Loucy (cell line): ENCODE measurements around the gene ACE.
"Not testable (repeated sequence)": the region's sequence is repeated elsewhere in the genome, so short reads cannot be mapped to it uniquely, and the experiment has no call there.

Experiments
- H2AFZ ChIP-seq: fragments of 200-600 bp; sonication (generic); 2 replicates; pipeline ENCODE4 v1.6.0; 2016; ENCODE audit warnings: antibody characterized with exemption, mild to moderate bottlenecking, low read length, moderate library complexity
- H3F3A ChIP-seq: fragments of 200-600 bp; 2 replicates; pipeline ENCODE4 v1.6.0; 2016; ENCODE audit warnings: antibody characterized with exemption, low read depth, mild to moderate bottlenecking
- H3K27me3 ChIP-seq: fragments of 200-600 bp; sonication (generic); 2 replicates; pipeline ENCODE4 v1.6.1; 2014; ENCODE audit warnings: low read length, mild to moderate bottlenecking; ENCODE audit not compliant: insufficient read depth, poor library complexity, severe bottlenecking
- H3K36me3 ChIP-seq: fragments of 200-600 bp; sonication (generic); 2 replicates; pipeline ENCODE4 v1.6.1; 2016; ENCODE audit warnings: low read length; ENCODE audit not compliant: insufficient read depth
- H3K4me1 ChIP-seq: fragments of 200-600 bp; sonication (generic); 2 replicates; pipeline ENCODE4 v1.5.1; 2014; ENCODE audit warnings: low read length, mild to moderate bottlenecking; ENCODE audit not compliant: insufficient read depth, poor library complexity, severe bottlenecking
- H3K4me2 ChIP-seq: fragments of 200-600 bp; sonication (generic); 2 replicates; pipeline ENCODE4 v1.6.0; 2014; ENCODE audit warnings: antibody characterized with exemption, low read length, low read depth, mild to moderate bottlenecking; ENCODE audit not compliant: poor library complexity, severe bottlenecking
- H3K4me3 ChIP-seq: fragments of 200-600 bp; sonication (generic); 2 replicates; pipeline ENCODE4 v1.5.1; 2014; ENCODE audit warnings: low read length, mild to moderate bottlenecking, mixed read lengths; ENCODE audit not compliant: poor library complexity, severe bottlenecking
- H3K79me2 ChIP-seq: fragments of 200-600 bp; sonication (generic); 2 replicates; pipeline ENCODE4 v1.6.1; 2014; ENCODE audit warnings: low read length; ENCODE audit not compliant: insufficient read depth
- H3K9ac ChIP-seq: fragments of 200-600 bp; sonication (generic); 2 replicates; pipeline ENCODE4 v1.6.0; 2014; ENCODE audit warnings: mild to moderate bottlenecking, low read depth, low read length, moderate library complexity; ENCODE audit not compliant: poor library complexity, severe bottlenecking
- H3K9me2 ChIP-seq: fragments of 200-600 bp; sonication (generic); replicated peaks from 2 replicates; pipeline ENCODE4 v1.6.1; 2016; ENCODE audit warnings: low read depth, low read length, mixed read lengths
- H3K9me3 ChIP-seq: fragments of 200-600 bp; sonication (generic); 2 replicates; pipeline ENCODE4 v1.6.1; 2014; ENCODE audit warnings: mild to moderate bottlenecking, antibody characterized with exemption, low read length, low read depth; ENCODE audit not compliant: insufficient read depth
- H4K20me1 ChIP-seq: fragments of 200-600 bp; sonication (generic); 2 replicates; pipeline ENCODE4 v1.6.0; 2014; ENCODE audit warnings: antibody characterized with exemption, low read length, mild to moderate bottlenecking; ENCODE audit not compliant: insufficient read depth, poor library complexity, severe bottlenecking
- CTCF ChIP-seq: fragments of 200-600 bp; sonication (generic); conservative IDR thresholded peaks from 2 replicates; pipeline ENCODE4 v1.5.1; 2014; ENCODE audit warnings: mild to moderate bottlenecking, antibody characterized with exemption, low read length
- EZH2phosphoT487 ChIP-seq: fragments of 200-600 bp; IDR thresholded peaks from 2 replicates; pipeline ENCODE4 v1.6.1; 2018; ENCODE audit warnings: antibody characterized with exemption, mild to moderate bottlenecking, moderate library complexity, borderline replicate concordance

ACE gene

DNA sequence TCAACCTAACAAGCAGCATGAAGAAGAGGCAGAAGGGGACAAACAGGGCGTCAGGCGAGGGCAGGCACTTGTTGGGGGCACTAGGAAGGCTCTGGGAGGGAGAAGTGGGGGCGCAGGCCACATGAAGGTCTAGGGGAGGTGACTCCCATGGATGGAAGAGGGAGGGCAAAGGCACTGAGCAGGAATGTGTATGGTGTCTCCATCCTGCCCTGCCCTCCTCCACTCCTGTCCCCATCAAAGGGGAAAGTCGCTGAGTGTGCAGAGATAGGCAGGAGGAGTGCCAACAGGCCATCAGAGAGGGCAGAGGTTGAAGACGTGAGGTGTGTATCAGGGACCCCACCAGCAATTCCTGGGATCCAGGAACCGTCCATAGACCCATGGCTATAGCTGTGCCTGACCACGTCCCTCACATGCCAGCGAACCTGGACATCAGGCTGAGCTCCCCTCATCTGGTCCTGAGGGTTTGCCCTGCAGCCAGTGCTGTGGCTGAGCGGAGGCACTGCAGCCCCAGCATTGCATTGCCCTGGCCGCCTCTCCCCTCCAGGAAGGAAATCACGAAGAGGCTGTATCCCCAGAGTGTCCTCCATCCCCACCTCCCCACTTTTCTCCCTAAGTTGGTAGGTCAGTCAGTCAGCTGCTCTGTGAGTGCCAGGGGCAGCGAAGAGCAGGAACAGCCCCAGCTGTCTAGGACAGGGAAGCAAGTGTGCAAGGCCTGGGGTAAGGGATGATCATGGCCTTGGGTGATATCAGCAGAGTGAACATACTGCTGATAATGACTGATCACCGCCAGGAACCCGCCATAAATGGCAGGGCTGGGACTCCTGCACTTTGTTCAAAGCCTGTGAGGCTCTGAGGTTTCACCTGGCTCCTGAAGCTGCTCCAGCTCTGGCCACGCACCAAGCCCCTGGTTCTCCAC lies 24.6 kb upstream of the ACE start:
- Histone ChIP-seq H2AFZ (no peak overlapping the region), H3K36me3 (no peaks in the 10 kb centered on the region), H3K9ac (no peak overlapping the region), H3K9me2 (no peaks in the 10 kb centered on the region), H3K9me3 (no peaks in the 10 kb centered on the region), H3K4me1 (peaks cover 48% of the 10 kb centered on the region), H3F3A (no peaks in the 10 kb centered on the region), H4K20me1 (no peaks in the 10 kb centered on the region), H3K4me2 (no peak overlapping the region), H3K79me2 (no peaks in the 10 kb centered on the region), H3K4me3 (no peak overlapping the region), H3K27me3 (no peaks in the 10 kb centered on the region)
- TF ChIP-seq CTCF (no peak), EZH2phosphoT487 (no peak)

DNA sequence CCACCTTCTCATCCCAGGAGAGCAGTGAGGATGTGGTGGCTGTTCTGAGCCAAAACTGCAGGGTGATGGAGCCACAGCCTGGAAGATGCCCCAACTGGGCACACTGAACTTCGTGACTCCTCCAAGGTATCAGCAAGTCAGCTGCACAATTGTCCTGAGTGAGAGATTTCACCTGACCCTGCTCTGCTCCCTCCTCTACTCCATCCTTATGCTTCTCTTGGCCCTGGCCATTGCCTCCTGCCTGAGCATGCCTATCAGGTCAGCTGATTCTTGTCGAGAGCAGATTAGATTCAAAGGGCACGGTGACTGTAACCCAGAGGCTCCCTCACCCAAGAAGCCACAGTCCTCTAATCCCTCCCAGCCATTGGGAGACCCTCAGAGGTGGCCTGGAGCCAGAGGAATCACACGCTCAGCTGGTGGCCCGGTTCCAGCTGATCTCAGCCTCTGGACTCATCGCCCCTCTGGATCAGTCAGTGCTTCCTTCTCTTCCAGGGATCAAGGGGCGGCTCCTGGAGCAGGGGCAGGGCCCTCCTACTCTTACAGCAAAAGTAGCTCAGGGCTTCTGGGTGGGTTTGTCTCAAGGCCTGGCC lies 23.8 kb upstream of the ACE start:
- Histone ChIP-seq H3K27me3 (no peaks in the 10 kb centered on the region), H3K4me3 (no peak overlapping the region), H2AFZ (no peak overlapping the region), H3K9me2 (no peaks in the 10 kb centered on the region), H3K9me3 (no peaks in the 10 kb centered on the region), H4K20me1 (no peaks in the 10 kb centered on the region), H3F3A (no peaks in the 10 kb centered on the region), H3K36me3 (no peaks in the 10 kb centered on the region), H3K4me2 (no peak overlapping the region), H3K4me1 (peaks cover 40% of the 10 kb centered on the region), H3K9ac (no peak overlapping the region), H3K79me2 (no peaks in the 10 kb centered on the region)
- TF ChIP-seq EZH2phosphoT487, result no peak
- TF ChIP-seq CTCF, result no peak

- H3K79me2 ChIP-seq, H3K9me2 ChIP-seq, H4K20me1 ChIP-seq, H2AFZ ChIP-seq, H3K4me3 ChIP-seq, H3F3A ChIP-seq, H3K9ac ChIP-seq, H3K4me2 ChIP-seq, H3K27me3 ChIP-seq, H3K36me3 ChIP-seq, H3K9me3 ChIP-seq: not testable (repeated sequence)
- H3K4me1 ChIP-seq, result peaks cover 39% of the 10 kb centered on the region
Observed at GRCh38 chr17:63454357-63454756, 22.5 kb upstream of the ACE start.
